Nucleus accumbens (tissue), 56 donors: ENCODE results near the gene DOCK3.
"Not testable (repeated sequence)": the region's sequence is repeated elsewhere in the genome, so short reads cannot be mapped to it uniquely, and the experiment has no call there.

Experiments used
- DNase-seq, 56 donors: peaks; one replicate each; lab custom pipeline; 2025; lab: John Stamatoyannopoulos, UW

Gene DOCK3

GRCh38 chr3:50953825-50954414, 279.2 kb downstream of the DOCK3 start:
- DNase-seq = no peak

DNA sequence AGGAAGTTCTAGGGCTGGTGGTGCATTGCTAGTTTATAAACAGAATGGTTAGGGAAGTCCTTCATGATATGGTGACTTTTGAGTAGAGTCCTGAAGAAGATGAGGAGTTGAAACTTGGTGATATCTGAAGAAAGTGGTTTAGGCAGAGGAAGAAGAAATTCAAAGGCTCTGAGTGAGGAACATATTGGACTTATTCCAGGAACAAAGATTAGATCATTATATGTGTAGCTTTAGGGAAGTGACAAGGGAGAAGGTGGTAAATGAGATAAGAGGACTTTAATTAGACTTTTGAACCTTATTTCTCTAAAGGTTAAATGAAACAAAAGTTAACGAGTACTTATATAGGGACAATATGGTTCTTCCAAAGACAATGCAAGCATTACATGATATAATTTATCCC, 286.7 kb downstream of the DOCK3 start:
- no peak for DNase-seq

DNA sequence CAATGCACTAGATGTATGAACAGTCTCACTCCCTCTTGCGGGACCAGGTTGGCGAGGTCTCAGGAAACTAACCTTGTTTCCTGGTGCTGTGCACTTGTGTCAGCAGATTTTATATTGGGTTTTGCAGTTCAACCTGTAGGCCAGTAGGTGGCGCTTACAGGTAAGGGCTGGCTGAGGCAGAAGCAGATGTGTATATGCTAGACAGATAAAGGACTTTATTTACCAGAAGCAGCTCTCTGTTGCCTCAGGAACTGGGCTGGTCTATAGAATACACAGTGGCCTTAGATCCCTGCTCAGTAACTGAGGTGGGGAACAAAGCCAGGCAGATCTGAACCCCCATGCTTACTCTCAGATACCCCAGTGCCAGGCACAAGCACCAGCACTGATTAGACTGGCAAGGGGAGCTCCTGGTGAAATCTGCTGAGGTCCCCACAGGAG, 296.8 kb downstream of the DOCK3 start:
- peak in 1 of 56 donors; percentile 0 for DNase-seq

- no peak for DNase-seq
These were observed 297.3 kb downstream of the DOCK3 start for GRCh38 chr3:50972029-50972428.

DNA sequence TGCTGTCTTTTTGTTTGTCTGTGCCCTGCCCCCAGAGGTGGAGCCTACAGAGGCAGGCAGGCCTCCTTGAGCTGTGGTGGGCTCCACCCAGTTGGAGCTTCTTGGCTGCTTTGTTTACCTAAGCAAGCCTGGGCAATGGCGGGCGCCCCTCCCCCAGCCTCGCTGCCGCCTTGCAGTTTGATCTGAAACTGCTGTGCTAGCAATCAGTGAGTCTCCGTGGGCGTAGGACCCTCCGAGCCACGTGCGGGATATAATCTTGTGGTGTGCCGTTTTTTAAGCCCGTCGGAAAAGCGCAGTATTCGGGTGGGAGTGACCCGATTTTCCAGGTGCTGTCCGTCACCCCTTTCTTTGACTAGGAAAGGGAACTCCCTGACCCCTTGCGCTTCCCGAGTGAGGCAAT, 303.9 kb downstream of the DOCK3 start:
- DNase-seq = not testable (repeated sequence)

DNA sequence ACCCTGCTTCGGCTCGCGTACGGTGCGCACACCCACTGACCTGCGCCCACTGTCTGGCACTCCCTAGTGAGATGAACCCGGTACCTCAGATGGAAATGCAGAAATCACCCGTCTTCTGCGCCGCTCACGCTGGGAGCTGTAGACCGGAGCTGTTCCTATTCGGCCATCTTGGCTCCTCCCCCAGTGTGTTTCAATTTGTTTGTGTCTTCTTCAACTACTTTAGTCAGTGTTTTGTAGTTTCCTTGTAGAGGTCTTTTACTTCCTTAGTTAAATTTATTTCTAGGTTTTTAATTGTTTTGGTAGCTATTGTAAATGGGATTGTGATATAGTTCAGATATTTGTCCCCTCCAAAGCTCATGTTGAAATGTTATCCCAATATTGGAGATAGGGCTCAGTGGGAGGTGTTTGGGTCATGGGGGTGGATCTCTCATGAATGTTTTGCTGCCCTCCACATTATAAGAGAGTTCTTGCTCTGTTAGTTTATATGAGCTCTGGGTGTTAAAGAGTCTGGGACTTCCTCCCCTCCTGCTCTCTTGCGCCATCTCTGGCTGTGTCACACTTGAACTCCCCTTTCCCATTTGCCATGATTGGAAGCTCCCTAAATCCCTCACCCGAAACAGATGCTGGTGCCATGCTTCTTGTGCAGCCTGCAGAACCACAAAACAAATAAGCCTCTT, 304.4 kb downstream of the DOCK3 start:
- no peak for DNase-seq

- no peak for DNase-seq
These were observed 308.0 kb downstream of the DOCK3 start for GRCh38 chr3:50982540-50983325.

DNA sequence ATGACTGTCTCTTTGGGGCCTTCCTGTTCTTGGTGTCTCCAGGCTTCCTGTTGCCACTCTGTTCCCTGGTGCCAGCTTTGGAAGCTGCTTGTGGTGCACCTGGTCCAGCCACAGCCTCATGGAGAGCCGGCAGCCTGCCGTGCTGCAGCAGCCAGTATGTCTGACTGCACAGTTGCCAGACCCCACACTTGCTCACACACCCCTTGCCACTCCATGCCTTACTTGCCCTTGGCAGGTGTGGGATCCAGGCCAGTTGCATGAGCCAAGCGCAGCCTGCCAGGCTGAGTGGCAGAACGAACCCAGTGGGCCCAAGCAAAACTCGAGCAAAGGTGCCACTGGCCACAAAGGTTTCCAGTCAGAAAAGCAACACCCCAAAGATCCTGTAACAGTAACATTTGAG, 309.2 kb downstream of the DOCK3 start:
- no peak for DNase-seq

DNA sequence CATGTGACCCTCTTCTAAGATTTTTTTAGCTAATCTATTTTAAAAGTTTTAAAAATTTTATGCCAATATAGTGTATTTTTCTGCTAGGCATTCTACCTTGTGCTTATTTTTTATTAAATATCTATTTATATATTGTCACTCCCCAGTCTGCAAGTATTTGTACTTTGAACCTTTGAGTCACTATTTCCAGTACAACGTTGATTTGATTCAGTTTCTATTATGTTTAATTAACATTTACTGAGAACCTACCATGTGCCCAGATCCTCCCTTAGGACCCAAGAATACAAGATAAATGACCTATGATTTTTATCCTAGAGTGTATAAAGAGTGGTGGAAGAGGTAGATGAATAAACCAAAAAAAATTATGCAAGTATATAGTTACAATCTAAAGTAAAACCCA, 311.2 kb downstream of the DOCK3 start:
- DNase-seq = no peak

DNA sequence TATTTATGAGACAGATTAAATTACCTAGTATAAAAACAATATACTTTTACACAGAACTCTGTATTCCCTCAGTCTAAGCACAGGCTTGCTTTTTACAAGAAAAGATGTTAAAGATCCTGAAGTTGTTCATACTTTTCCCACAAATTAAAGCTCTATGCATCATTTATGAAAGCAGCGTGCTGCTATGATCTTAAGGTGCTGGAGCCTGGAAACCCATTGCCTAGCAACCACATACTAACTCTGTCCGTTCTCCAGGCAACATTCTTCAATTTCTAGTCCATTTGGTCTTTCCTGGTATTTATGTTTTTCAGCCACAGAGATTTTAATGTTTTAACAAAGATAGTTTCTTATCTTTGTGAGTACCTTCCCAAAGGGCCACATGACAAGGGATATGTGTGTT, 312.0 kb downstream of the DOCK3 start:
- DNase-seq = no peak

GRCh38 chr3:50994537-50994936, 319.8 kb downstream of the DOCK3 start:
- DNase-seq = no peak

GRCh38 chr3:50995085-50995824, 320.5 kb downstream of the DOCK3 start:
- no peak for DNase-seq

GRCh38 chr3:51002495-51002894, 327.8 kb downstream of the DOCK3 start:
- no peak for DNase-seq

DNA sequence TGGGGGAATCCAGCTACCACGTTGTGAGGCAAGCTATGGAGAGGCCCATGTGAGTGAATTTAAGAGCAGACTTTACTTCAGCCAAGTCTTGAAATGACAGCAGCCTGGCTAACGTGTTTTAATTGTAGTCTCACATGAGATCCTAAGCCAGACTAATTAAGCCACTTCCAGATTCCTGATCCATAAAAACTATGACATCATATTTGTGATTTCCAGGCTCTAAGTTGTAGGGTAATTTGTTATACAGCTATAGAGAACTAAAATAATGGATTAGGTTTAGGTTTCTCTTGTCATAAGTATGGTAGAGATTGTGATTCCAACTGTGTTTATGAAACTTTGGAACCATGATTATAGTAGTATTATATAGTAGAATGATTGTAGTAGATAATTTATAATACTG, 329.5 kb downstream of the DOCK3 start:
- DNase-seq = no peak

DNA sequence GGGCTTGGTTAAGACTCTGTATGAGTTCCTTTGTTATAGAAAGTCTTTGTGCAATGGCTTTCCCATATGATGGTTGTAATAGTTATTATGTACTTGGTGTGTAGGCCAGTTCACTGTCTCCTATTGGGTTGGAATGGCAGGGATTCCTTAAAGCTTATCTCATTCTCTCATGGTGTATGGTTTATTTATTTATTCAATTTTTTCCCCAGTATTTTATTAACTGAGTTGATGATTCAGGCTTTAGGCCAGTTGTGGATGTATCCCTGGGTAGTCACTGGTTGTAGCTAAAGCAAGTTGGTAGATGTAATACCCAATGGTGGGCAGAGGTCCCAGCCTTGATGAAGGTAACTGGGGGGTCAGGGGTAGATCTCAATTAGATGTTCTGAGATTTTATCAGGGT, 349.4 kb downstream of the DOCK3 start:
- no peak for DNase-seq

DNA sequence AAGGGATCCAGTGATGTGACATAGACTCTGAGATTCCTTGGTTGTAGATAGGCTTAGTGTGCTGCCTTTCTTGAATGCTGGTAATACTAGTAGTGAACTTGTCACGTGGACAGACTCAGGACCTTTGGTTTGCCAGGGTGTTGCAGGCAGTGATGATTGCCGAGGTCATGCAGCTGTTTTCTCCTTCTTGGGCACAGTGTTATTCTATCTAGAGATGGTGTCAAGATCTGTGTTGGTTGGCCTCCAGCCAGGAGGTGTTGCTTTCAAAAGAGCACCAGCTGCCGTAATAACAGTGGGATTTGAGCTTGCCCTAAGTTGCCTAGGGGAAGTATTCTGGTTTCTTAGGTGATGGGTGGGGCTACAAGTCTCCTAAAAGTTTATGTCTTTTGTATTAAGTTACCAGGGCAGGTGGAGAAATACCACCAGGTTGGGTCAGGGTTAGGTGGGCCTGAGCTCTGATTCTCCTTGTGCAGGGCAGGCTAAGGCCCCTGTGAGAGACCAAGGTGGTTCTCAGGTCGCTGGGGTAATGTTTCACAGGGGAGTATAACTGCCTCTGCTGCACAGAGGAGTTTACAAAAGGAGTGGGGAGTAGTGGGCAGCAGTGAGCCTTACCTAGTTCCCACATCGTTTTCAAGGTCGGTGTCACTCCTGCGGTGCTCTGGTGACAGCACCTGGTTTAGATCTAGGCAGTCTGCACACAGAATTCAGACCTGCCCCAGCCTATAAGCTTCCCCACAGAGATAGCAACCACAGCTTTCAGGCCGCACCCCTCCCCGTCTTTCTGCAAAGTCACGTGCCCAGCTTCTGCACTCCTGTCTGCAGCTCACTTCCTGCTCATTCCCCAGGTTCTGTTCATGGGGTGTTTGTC, 350.3 kb downstream of the DOCK3 start:
- no peak for DNase-seq

DNA sequence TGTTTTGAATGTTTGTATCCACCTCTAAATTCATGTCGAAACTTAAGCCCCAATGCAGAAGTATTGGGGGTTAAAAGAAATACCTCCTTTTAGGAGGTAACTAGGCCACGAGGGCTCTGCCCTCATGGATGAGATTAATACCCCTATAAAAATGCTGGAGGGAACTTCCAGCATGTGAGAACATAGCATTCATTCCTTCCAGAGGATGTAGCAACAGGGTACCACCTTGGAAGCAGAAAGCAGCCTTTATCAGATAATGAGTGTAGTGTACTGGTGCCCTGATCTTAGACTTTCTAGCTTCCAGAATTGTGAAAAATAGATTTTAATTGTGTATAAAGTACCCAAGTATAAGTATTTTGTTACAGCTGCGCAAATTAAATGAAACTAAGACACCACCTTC, 356.9 kb downstream of the DOCK3 start:
- no peak for DNase-seq

GRCh38 chr3:51035630-51036029, 360.9 kb downstream of the DOCK3 start:
- no peak for DNase-seq

GRCh38 chr3:51044982-51045381, 370.3 kb downstream of the DOCK3 start:
- no peak for DNase-seq

GRCh38 chr3:51052562-51052961, 377.8 kb downstream of the DOCK3 start:
- DNase-seq = no peak
